Amygdala (tissue), 56 donors: ENCODE results near the gene PFKFB3.
"Not testable (repeated sequence)": the region's sequence is repeated elsewhere in the genome, so short reads cannot be mapped to it uniquely, and the experiment has no call there.

Experiments used
- DNase-seq, 56 donors: peaks; one replicate each; lab custom pipeline; 2025; lab: John Stamatoyannopoulos, UW

Gene PFKFB3

GRCh38 chr10:6200734-6201515 is 1.8 kb upstream of the PFKFB3 start:
- DNase-seq: peak in 9 of 56 donors; percentile 23 to 74 (median 38)

- DNase-seq: peak in 42 of 56 donors; percentile 6 to 74 (median 50)
Measured at GRCh38 chr10:6201516-6201975, 1.2 kb upstream of the PFKFB3 start.

GRCh38 chr10:6202098-6202683 is 541 bp upstream of the PFKFB3 start:
- DNase-seq: no peak

GRCh38 chr10:6203331-6204062 is 765 bp downstream of the PFKFB3 start:
- DNase-seq: peak in 21 of 56 donors; percentile 36 to 77 (median 63)

GRCh38 chr10:6204063-6204340 is 1.3 kb downstream of the PFKFB3 start:
- peak in 2 of 56 donors; percentile 41 to 67 for DNase-seq

GRCh38 chr10:6204341-6205191 is 1.8 kb downstream of the PFKFB3 start:
- DNase-seq: peak in 10 of 56 donors; percentile 28 to 67 (median 34)

- not testable (repeated sequence) for DNase-seq
Measured at GRCh38 chr10:6206486-6206885, 3.8 kb downstream of the PFKFB3 start.

- no peak for DNase-seq
Measured at GRCh38 chr10:6207658-6208057, 4.9 kb downstream of the PFKFB3 start.

GRCh38 chr10:6208799-6209235 is 6.1 kb downstream of the PFKFB3 start:
- DNase-seq: peak in 2 of 56 donors; percentile 21 to 35

- DNase-seq: no peak
Measured at GRCh38 chr10:6211341-6211670, 8.6 kb downstream of the PFKFB3 start.

GRCh38 chr10:6211671-6212635 is 9.2 kb downstream of the PFKFB3 start:
- peak in 51 of 56 donors; percentile 18 to 87 (median 65) for DNase-seq

GRCh38 chr10:6212806-6213205 is 10.1 kb downstream of the PFKFB3 start:
- DNase-seq: no peak

GRCh38 chr10:6213257-6213905 is 10.6 kb downstream of the PFKFB3 start:
- no peak for DNase-seq

GRCh38 chr10:6213908-6214307 is 11.2 kb downstream of the PFKFB3 start:
- DNase-seq: no peak

- no peak for DNase-seq
Measured at GRCh38 chr10:6214612-6215011, 11.9 kb downstream of the PFKFB3 start.

GRCh38 chr10:6215241-6215640 is 12.5 kb downstream of the PFKFB3 start:
- DNase-seq: no peak

- DNase-seq: no peak
Measured at GRCh38 chr10:6215683-6216484, 13.2 kb downstream of the PFKFB3 start.

GRCh38 chr10:6216916-6217315 is 14.2 kb downstream of the PFKFB3 start:
- DNase-seq: no peak
